Activated B cell treated with CpG ODN at 0.5 μM for 24 hours (primary cell): ENCODE measurements around the gene PLEKHA8. TPM values are rescaled to one million over a fixed set of nuclear protein-coding genes. Genes with fewer than 3 reads are reported as not detected.

Experiments
- ATAC-seq: fragments of 200-7000 bp; cut with Tn5 transposase; one replicate; pipeline ENCODE4 v1.10.0; 2021; ENCODE audit warnings: low read depth, mild to moderate bottlenecking, moderate library complexity
- CTCF ChIA-PET: fragments of 350-600 bp; sonication (Branson Sonifier 250); formaldehyde crosslinking; loops from one replicate; lab custom pipeline; 2021; ENCODE audit warnings: antibody characterized with exemption; lab: Charles Lee
- POLR2A ChIA-PET: fragments of 350-600 bp; sonication (Branson Sonifier 250); formaldehyde crosslinking; loops from one replicate; lab custom pipeline; 2021; ENCODE audit warnings: antibody characterized with exemption; lab: Charles Lee
- DNase-seq: peaks from one replicate; pipeline ENCODE4 v3.0.0; 2022
- H3K27ac Mint-ChIP-seq: one replicate; pipeline ENCODE4 v1.8.0; 2020; ENCODE audit warnings: mixed read lengths
- H3K27me3 Mint-ChIP-seq: one replicate; pipeline ENCODE4 v1.8.0; 2021; ENCODE audit warnings: mixed read lengths
- H3K36me3 Mint-ChIP-seq: one replicate; pipeline ENCODE4 v1.8.0; 2021; ENCODE audit warnings: low read depth, mixed read lengths
- H3K4me1 Mint-ChIP-seq: one replicate; pipeline ENCODE4 v1.8.0; 2021; ENCODE audit warnings: mixed read lengths
- H3K4me3 Mint-ChIP-seq: one replicate; pipeline ENCODE4 v1.8.0; 2020; ENCODE audit warnings: mild to moderate bottlenecking, mixed read lengths
- H3K9me3 Mint-ChIP-seq: one replicate; pipeline ENCODE4 v1.8.0; 2020; ENCODE audit warnings: mixed read lengths
- intact Hi-C: fragments of 100-400 bp; cut with micrococcal nuclease; formaldehyde crosslinking; loops from one replicate; pipeline ENCODE4 v1.15.1; 2024
- total RNA-seq: library from RNA; stranded (reverse); gene quantifications from 2 replicates; pipeline ENCODE4 v1.2.3, GENCODE V29; 2022
- TF ChIP-seq, protein P1 (sequence below): fragments of 200-600 bp; IDR thresholded peaks from one replicate; pipeline ENCODE4 v1.8.0; 2022; ENCODE audit warnings: antibody characterized with exemption, mild to moderate bottlenecking

PLEKHA8 gene
- total RNA-seq, 1 donor from 2014 or later, result 9.3 TPM

DNA sequence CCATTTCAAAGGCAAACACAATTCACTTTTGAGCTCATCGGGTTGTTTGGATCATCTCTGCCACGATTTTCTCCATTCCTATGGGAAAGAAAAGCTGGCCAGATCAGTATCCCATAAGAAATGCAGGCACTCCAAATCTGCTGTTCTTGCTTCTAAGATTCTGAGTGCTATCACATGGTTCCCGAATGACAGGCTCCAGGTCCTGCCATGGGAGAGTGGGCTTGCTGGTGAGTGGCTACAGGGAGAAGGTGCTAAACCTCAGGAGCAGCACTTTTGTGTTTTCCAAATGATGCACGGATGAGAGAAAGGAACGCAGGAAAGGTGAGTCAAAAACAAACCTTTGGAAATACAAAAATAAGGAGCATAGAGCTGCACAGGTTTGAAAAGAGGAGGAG, 138.6 kb downstream of the PLEKHA8 start:
- H3K4me1 Mint-ChIP-seq, result peaks cover 29% of the 10 kb centered on the region
- TF ChIP-seq, protein P1, sequence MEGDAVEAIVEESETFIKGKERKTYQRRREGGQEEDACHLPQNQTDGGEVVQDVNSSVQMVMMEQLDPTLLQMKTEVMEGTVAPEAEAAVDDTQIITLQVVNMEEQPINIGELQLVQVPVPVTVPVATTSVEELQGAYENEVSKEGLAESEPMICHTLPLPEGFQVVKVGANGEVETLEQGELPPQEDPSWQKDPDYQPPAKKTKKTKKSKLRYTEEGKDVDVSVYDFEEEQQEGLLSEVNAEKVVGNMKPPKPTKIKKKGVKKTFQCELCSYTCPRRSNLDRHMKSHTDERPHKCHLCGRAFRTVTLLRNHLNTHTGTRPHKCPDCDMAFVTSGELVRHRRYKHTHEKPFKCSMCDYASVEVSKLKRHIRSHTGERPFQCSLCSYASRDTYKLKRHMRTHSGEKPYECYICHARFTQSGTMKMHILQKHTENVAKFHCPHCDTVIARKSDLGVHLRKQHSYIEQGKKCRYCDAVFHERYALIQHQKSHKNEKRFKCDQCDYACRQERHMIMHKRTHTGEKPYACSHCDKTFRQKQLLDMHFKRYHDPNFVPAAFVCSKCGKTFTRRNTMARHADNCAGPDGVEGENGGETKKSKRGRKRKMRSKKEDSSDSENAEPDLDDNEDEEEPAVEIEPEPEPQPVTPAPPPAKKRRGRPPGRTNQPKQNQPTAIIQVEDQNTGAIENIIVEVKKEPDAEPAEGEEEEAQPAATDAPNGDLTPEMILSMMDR, result no peak
- DNase-seq (no peak), ATAC-seq (no peak)
- H3K36me3 Mint-ChIP-seq, result no peaks in the 10 kb centered on the region
- H3K4me3 Mint-ChIP-seq, result no peak overlapping the region
- H3K27me3 Mint-ChIP-seq, result no peaks in the 10 kb centered on the region
- no peaks in the 10 kb centered on the region for H3K9me3 Mint-ChIP-seq
- intact Hi-C loops, result no loop called here
- no peak overlapping the region for H3K27ac Mint-ChIP-seq
- POLR2A ChIA-PET, result interaction anchor here (1.0 to 2.5 kb wide), 2 partner anchors 12 to 117 kb away, joined by 3 to 8 read pairs; partner anchors contain the start of gene ZNRF2
- CTCF ChIA-PET, result interaction anchor here (0.8 to 2.1 kb wide), 3 partner anchors 12 to 397 kb away, joined by 3 to 7 read pairs (median 3); no protein-coding TSS in a partner anchor

DNA sequence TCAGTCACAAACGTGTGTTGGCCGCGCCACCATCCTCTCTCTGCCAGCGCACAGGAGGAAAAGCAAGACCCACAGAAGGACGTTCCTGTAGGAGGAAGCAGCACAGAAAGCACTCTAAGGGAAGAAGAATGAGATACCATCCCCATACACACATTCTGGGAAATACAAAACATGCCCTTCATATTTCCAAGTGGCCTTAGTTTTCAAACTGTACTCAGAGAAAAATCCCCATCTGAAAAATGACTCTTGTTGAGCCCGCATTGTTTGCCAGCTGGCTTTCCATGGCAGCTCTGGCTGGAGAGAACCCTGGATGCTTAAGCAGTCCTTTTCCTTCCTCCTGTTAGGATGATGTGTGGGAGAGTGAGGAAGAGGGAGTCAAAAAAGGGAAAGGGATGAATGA, 139.7 kb downstream of the PLEKHA8 start:
- Mint-ChIP-seq H3K4me3 (no peak overlapping the region), H3K27me3 (no peaks in the 10 kb centered on the region), H3K9me3 (no peaks in the 10 kb centered on the region), H3K36me3 (no peaks in the 10 kb centered on the region), H3K27ac (no peak overlapping the region), H3K4me1 (peaks cover 19% of the 10 kb centered on the region)
- ChIA-PET CTCF (no interaction called here), POLR2A (interaction anchor here (2.5 kb wide), 1 partner anchor 116 kb away, joined by 8 read pairs; the partner anchor contains the start of gene ZNRF2)
- no peak for DNase-seq
- no peak for ATAC-seq
- TF ChIP-seq, protein P1, result no peak
- intact Hi-C loops, result no loop called here

DNA sequence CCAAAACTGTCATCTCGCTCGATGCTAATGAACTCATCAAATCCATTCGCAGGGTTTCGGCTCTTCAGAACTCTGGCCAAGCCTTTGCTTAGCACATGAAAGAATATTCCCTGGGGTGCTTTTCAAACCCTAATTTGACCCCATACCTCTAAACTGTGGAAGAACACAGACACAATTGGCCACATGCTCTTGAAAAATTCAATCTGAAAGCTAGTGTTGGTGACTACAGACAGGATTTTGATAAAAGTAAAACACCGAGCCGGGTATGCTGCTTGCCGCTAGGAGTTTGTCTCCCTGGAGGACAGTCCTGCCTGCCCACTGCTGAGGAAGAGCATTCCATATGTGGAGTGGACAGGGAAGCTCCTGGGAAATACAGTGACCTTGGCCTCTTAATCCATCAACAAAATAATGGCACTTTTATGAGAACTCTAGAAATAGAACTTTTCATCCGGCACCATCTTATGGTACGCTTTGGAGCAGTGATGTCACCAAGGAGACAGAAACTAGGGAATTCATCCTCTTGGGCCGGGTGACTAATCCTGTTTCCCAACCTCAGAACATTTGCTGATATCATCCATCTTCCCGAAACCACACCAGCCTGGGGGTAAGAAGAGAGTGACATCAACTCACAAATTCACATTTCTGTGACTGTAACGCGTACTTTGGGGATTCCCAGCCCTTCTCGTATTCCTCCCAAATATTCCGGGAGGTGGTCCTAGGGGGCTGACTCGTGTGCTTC, 140.8 kb downstream of the PLEKHA8 start:
- ChIA-PET POLR2A (no interaction called here), CTCF (no interaction called here)
- TF ChIP-seq, protein P1, result no peak
- intact Hi-C loops, result no loop called here
- no peak overlapping the region for H3K4me3 Mint-ChIP-seq
- DNase-seq, result no peak
- H3K27ac Mint-ChIP-seq, result no peak overlapping the region
- peaks cover 8% of the 10 kb centered on the region for H3K4me1 Mint-ChIP-seq
- H3K9me3 Mint-ChIP-seq, result no peaks in the 10 kb centered on the region
- H3K36me3 Mint-ChIP-seq, result no peaks in the 10 kb centered on the region
- no peak for ATAC-seq
- no peaks in the 10 kb centered on the region for H3K27me3 Mint-ChIP-seq

- Mint-ChIP-seq H3K4me1 (peaks cover 3% of the 10 kb centered on the region), H3K36me3 (no peaks in the 10 kb centered on the region), H3K9me3 (no peaks in the 10 kb centered on the region), H3K4me3 (no peak overlapping the region), H3K27ac (no peak overlapping the region), H3K27me3 (no peaks in the 10 kb centered on the region)
- CTCF ChIA-PET, result no interaction called here
- ATAC-seq, result no peak
- POLR2A ChIA-PET, result no interaction called here
- TF ChIP-seq, protein P1, result no peak
- no peak for DNase-seq
- intact Hi-C loops, result no loop called here
Measured at GRCh38 chr7:30169579-30169978, 141.4 kb downstream of the PLEKHA8 start.

DNA sequence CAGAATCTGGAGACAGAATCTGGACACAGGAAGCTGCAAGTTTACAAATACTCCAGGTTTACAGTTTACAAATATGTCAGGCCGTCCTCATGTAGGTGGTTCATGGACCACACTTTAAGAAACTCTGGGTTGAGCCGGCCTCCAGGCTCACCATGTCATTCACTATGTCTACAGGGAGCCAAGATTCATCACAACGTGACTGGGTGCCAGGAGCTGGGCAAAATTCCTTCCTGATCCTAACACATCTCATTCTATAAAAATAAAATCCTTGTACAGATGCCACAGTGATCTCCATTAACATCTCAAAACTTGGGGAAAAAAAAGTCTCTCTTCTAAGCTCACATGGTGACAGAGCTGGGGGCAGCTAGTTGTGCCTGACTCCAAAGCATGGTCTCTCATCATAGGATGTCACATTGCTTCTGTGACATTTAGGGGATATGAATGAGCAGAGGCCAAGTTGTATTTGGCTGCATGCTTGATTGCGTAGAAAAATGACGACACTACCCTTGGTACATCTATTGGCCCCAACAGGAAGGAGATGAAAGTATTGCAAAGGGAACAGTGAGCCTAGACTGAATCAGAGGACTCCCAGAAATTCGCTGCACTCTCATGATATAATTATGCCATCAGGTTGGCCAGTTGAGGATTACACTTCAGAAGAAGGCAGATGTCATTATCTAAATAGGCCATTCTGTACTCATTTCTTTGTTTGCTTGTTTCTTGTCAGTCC, 142.4 kb downstream of the PLEKHA8 start:
- Mint-ChIP-seq H3K36me3 (no peaks in the 10 kb centered on the region), H3K9me3 (no peaks in the 10 kb centered on the region), H3K4me3 (no peak overlapping the region), H3K27ac (no peak overlapping the region), H3K27me3 (no peaks in the 10 kb centered on the region), H3K4me1 (peaks cover 2% of the 10 kb centered on the region)
- ATAC-seq (no peak), DNase-seq (no peak)
- ChIA-PET CTCF (no interaction called here), POLR2A (no interaction called here)
- TF ChIP-seq, protein P1, result no peak
- intact Hi-C loops, result no loop called here
